Ishikawa (cell line): ENCODE results near the gene SETBP1.

Source experiments
- EGR1 ChIP-seq: IDR thresholded peaks from 2 replicates; pipeline ENCODE4 v1.6.1; 2012
- EP300 ChIP-seq: IDR thresholded peaks from 2 replicates; pipeline ENCODE4 v1.6.1; 2012; ENCODE audit warnings: borderline replicate concordance
- NFIC ChIP-seq: IDR thresholded peaks from 2 replicates; pipeline ENCODE4 v1.6.1; 2012
- YY1 ChIP-seq: IDR thresholded peaks from 2 replicates; pipeline ENCODE4 v1.6.1; 2012; ENCODE audit warnings: low read depth

GRCh38 chr18:44743631-44744030 lies 62.9 kb downstream of the SETBP1 start:
- TF ChIP-seq NFIC (no peak), EP300 (no peak), YY1 (no peak), EGR1 (no peak)
